HG03342 (cell line): ENCODE measurements around the gene TNFRSF25.
"Not testable (repeated sequence)": the region's sequence is repeated elsewhere in the genome, so short reads cannot be mapped to it uniquely, and the experiment has no call there.

ENCODE experiments used
- ATAC-seq: cut with Tn5 transposase; IDR thresholded peaks from one replicate; pipeline ENCODE4 v1.9.1; 2021; ENCODE audit warnings: mild to moderate bottlenecking, moderate library complexity; ENCODE audit not compliant: unreplicated experiment

TNFRSF25 gene

GRCh38 chr1:6454856-6455751, 10.9 kb downstream of the TNFRSF25 start:
- no peak for ATAC-seq

GRCh38 chr1:6453895-6454855, 11.8 kb downstream of the TNFRSF25 start:
- ATAC-seq = not testable (repeated sequence)

GRCh38 chr1:6450943-6451373, 15.0 kb downstream of the TNFRSF25 start:
- ATAC-seq = no peak

GRCh38 chr1:6450486-6450885, 15.5 kb downstream of the TNFRSF25 start:
- not testable (repeated sequence) for ATAC-seq

- ATAC-seq = no peak
Observed at GRCh38 chr1:6450005-6450450, 15.9 kb downstream of the TNFRSF25 start.

GRCh38 chr1:6448749-6449631, 17.0 kb downstream of the TNFRSF25 start:
- no peak for ATAC-seq

- no peak for ATAC-seq
Observed at GRCh38 chr1:6447818-6448748, 17.9 kb downstream of the TNFRSF25 start.

- no peak for ATAC-seq
Observed at GRCh38 chr1:6447016-6447817, 18.8 kb downstream of the TNFRSF25 start.

- ATAC-seq = no peak
Observed at GRCh38 chr1:6446665-6447015, 19.3 kb downstream of the TNFRSF25 start.

GRCh38 chr1:6445929-6446328, 20.0 kb downstream of the TNFRSF25 start:
- ATAC-seq = not testable (repeated sequence)

- ATAC-seq = no peak
Observed at GRCh38 chr1:6445062-6445763, 20.8 kb downstream of the TNFRSF25 start.

- ATAC-seq = no peak
Observed at GRCh38 chr1:6444377-6444776, 21.6 kb downstream of the TNFRSF25 start.

GRCh38 chr1:6443339-6444115, 22.4 kb downstream of the TNFRSF25 start:
- no peak for ATAC-seq

GRCh38 chr1:6441586-6441985, 24.4 kb downstream of the TNFRSF25 start:
- ATAC-seq = no peak

- no peak for ATAC-seq
Observed at GRCh38 chr1:6440198-6441126, 25.5 kb downstream of the TNFRSF25 start.

- ATAC-seq = no peak
Observed at GRCh38 chr1:6438047-6438525, 27.9 kb downstream of the TNFRSF25 start.
